CD4-positive, alpha-beta memory T cell (primary cell): Measurements from ENCODE around the gene PCDHB12. TPM values are rescaled to one million over a fixed set of nuclear protein-coding genes. Genes with fewer than 3 reads are reported as not detected.
"Not testable (repeated sequence)": the region's sequence is repeated elsewhere in the genome, so short reads cannot be mapped to it uniquely, and the experiment has no call there.

Experiments used
- CTCF ChIA-PET: fragments of 350-600 bp; sonication (Branson Sonifier 250); formaldehyde crosslinking; loops from one replicate; lab custom pipeline; 2021; ENCODE audit warnings: inconsistent platforms; ENCODE audit not compliant: partially characterized antibody; lab: Charles Lee
- POLR2A ChIA-PET: fragments of 350-600 bp; sonication (Branson Sonifier 250); formaldehyde crosslinking; loops from one replicate; lab custom pipeline; 2021; ENCODE audit not compliant: partially characterized antibody; lab: Charles Lee
- DNase-seq, 5 donors: peaks; one replicate each; pipeline versions ENCODE4 v3.0.0 to v3.0.0-alpha.2; 2020 to 2022; ENCODE audit warnings: mixed read lengths in 1 of 5
- H3K27ac ChIP-seq: one replicate; pipeline ENCODE4 v1.7.0; 2013; ENCODE audit warnings: low read depth, low read length
- H3K27me3 ChIP-seq: 2 replicates; pipeline ENCODE4 v1.7.0; 2013; ENCODE audit warnings: mild to moderate bottlenecking, low read length, moderate library complexity; ENCODE audit not compliant: insufficient read depth
- H3K36me3 ChIP-seq: 2 replicates; pipeline ENCODE4 v1.7.0; 2013; ENCODE audit warnings: mild to moderate bottlenecking, low read length, moderate library complexity; ENCODE audit not compliant: insufficient read depth
- H3K4me1 ChIP-seq: 2 replicates; pipeline ENCODE4 v1.7.0; 2013; ENCODE audit warnings: mild to moderate bottlenecking, low read length, moderate library complexity; ENCODE audit not compliant: insufficient read depth
- H3K4me3 ChIP-seq, 2 donors: one replicate each; pipeline ENCODE4 v1.7.0; 2013; ENCODE audit warnings: low read length in 2 of 2, mild to moderate bottlenecking in 1 of 2
- H3K9me3 ChIP-seq, 2 donors: one replicate each; pipeline ENCODE4 v1.7.0; 2013; ENCODE audit warnings: low read length in 2 of 2, control low read depth in 1 of 2; ENCODE audit not compliant: control insufficient read depth in 1 of 2
- H3K27ac Mint-ChIP-seq, 7 donors: one replicate each; pipeline ENCODE4 v1.8.0; 2020 to 2021; ENCODE audit warnings: mixed read lengths in 7 of 7, mild to moderate bottlenecking in 6 of 7, inconsistent platforms in 3 of 7, moderate library complexity in 3 of 7
- H3K27me3 Mint-ChIP-seq, 2 donors: one replicate each; pipeline ENCODE4 v1.8.0; 2020 to 2021; ENCODE audit warnings: mixed read lengths in 2 of 2
- H3K36me3 Mint-ChIP-seq, 2 donors: one replicate each; pipeline ENCODE4 v1.8.0; 2020 to 2021; ENCODE audit warnings: mixed read lengths in 2 of 2, inconsistent platforms in 1 of 2, mild to moderate bottlenecking in 1 of 2
- H3K4me1 Mint-ChIP-seq, 4 donors: one replicate each; pipeline ENCODE4 v1.8.0; 2020 to 2021; ENCODE audit warnings: mixed read lengths in 4 of 4, mild to moderate bottlenecking in 1 of 4
- H3K4me3 Mint-ChIP-seq, 8 donors: one replicate each; pipeline ENCODE4 v1.8.0; 2020 to 2021; ENCODE audit warnings: mixed read lengths in 8 of 8, mild to moderate bottlenecking in 7 of 8, moderate library complexity in 6 of 8, inconsistent platforms in 3 of 8
- H3K9me3 Mint-ChIP-seq, 8 donors: one replicate each; pipeline ENCODE4 v1.8.0; 2020 to 2021; ENCODE audit warnings: mixed read lengths in 8 of 8, mild to moderate bottlenecking in 5 of 8, inconsistent platforms in 3 of 8, moderate library complexity in 1 of 8
- intact Hi-C: fragments of 100-400 bp; cut with micrococcal nuclease; formaldehyde crosslinking; loops from one replicate; pipeline ENCODE4 v1.15.1; 2023
- polyA plus RNA-seq, 2 donors: library from polyadenylated mRNA; unstranded; fragments of 300-500 nt; fragmentation: Illumina TruSeq; gene quantifications; one replicate each; pipeline ENCODE4 v1.2.3, GENCODE V29; 2021
- total RNA-seq, 2 experiments: library from RNA; stranded (reverse); gene quantifications; one replicate each; pipeline ENCODE4 v1.2.3, GENCODE V29; 2021

PCDHB12 gene
- total RNA-seq, result not detected
- not detected for polyA plus RNA-seq

- peaks cover 0 to 23% (median 16%) of the 10 kb centered on the region in 8 donors for H3K9me3 Mint-ChIP-seq
- no peaks in the 10 kb centered on the region for H3K36me3 Mint-ChIP-seq
- Histone ChIP-seq H3K27ac (no peak within 1 kb of the TSS), H3K4me3 (no peak within 1 kb of the TSS), H3K9me3 (no peaks in the 10 kb centered on the region), H3K27me3 (peaks cover 13% of the 10 kb centered on the region), H3K36me3 (no peaks in the 10 kb centered on the region), H3K4me1 (no peaks in the 10 kb centered on the region)
- DNase-seq, result no peak
- intact Hi-C loops, result no loop called here
- peaks cover 31% of the 10 kb centered on the region in 2 donors for H3K27me3 Mint-ChIP-seq
- ChIA-PET POLR2A (no interaction called here), CTCF (interaction anchor here (1.0 kb wide), 1 partner anchor 10 kb away, joined by 3 read pairs; no protein-coding TSS in a partner anchor)
- peak within 1 kb of the TSS in 1 of 7 donors; percentile 73 for H3K27ac Mint-ChIP-seq
- peak within 1 kb of the TSS in 2 of 8 donors; percentile 29 to 43 for H3K4me3 Mint-ChIP-seq
- H3K4me1 Mint-ChIP-seq, result peaks cover 0 to under 1% (median under 1%) of the 10 kb centered on the region in 4 donors
These were observed at the start of gene PCDHB12 for GRCh38 chr5:141208478-141208877. Gene PCDHB12 (plus strand): TSS chr5:141208719. CDS start chr5:141208908, 189 bp downstream.

GRCh38 chr5:141172381-141173204, 35.9 kb upstream of the PCDHB12 start, which contains the start of gene PCDHB7:
Gene PCDHB7 (plus strand): TSS chr5:141172644. CDS start chr5:141172836, 192 bp downstream.
- Histone ChIP-seq H3K4me3 (no peak within 1 kb of the TSS), H3K27me3 (no peaks in the 10 kb centered on the region), H3K9me3 (no peaks in the 10 kb centered on the region), H3K36me3 (no peaks in the 10 kb centered on the region), H3K4me1 (no peaks in the 10 kb centered on the region), H3K27ac (no peak within 1 kb of the TSS)
- ChIA-PET POLR2A (no interaction called here), CTCF (no interaction called here)
- Mint-ChIP-seq H3K36me3 (peaks cover 0 to 4% of the 10 kb centered on the region in 2 donors), H3K4me1 (peaks cover 0 to 10% (median 3%) of the 10 kb centered on the region in 4 donors), H3K27ac (no peak within 1 kb of the TSS), H3K4me3 (peak within 1 kb of the TSS in 3 of 8 donors; percentile 14 to 35 (median 16)), H3K27me3 (peaks cover 24 to 33% of the 10 kb centered on the region in 2 donors), H3K9me3 (peaks cover 0 to 33% (median 13%) of the 10 kb centered on the region in 8 donors)
- intact Hi-C loops, result loop anchor here (1.0 kb wide), 1 partner anchor 392 kb away; no protein-coding TSS in a partner anchor
- DNase-seq, result peak in 2 of 5 donors; percentile 6 to 23

GRCh38 chr5:141174291-141175104, 34.0 kb upstream of the PCDHB12 start:
- H3K27ac ChIP-seq, H3K4me1 ChIP-seq, H3K9me3 ChIP-seq, DNase-seq, H3K4me3 ChIP-seq, H3K36me3 Mint-ChIP-seq, H3K27ac Mint-ChIP-seq, H3K4me3 Mint-ChIP-seq, H3K27me3 ChIP-seq, H3K36me3 ChIP-seq, CTCF ChIA-PET, POLR2A ChIA-PET, intact Hi-C loops: not testable (repeated sequence)
- H3K9me3 Mint-ChIP-seq, result peaks cover 0 to 28% (median 13%) of the 10 kb centered on the region in 8 donors
- H3K27me3 Mint-ChIP-seq, result peaks cover 18 to 22% of the 10 kb centered on the region in 2 donors
- peaks cover 0 to 10% (median 3%) of the 10 kb centered on the region in 4 donors for H3K4me1 Mint-ChIP-seq

GRCh38 chr5:141175933-141176332, 32.6 kb upstream of the PCDHB12 start:
- Histone ChIP-seq H3K9me3 (no peaks in the 10 kb centered on the region), H3K36me3 (no peaks in the 10 kb centered on the region), H3K27ac (no peak overlapping the region), H3K4me1 (no peaks in the 10 kb centered on the region), H3K27me3 (no peaks in the 10 kb centered on the region), H3K4me3 (no peak overlapping the region)
- peaks cover 0 to 10% (median 3%) of the 10 kb centered on the region in 4 donors for H3K4me1 Mint-ChIP-seq
- H3K27me3 Mint-ChIP-seq, result peaks cover 16 to 21% of the 10 kb centered on the region in 2 donors
- ChIA-PET POLR2A (no interaction called here), CTCF (no interaction called here)
- no peak overlapping the region for H3K27ac Mint-ChIP-seq
- DNase-seq, result no peak
- H3K9me3 Mint-ChIP-seq, result peaks cover 0 to 27% (median 15%) of the 10 kb centered on the region in 8 donors
- intact Hi-C loops, result no loop called here
- peaks cover 0 to 4% of the 10 kb centered on the region in 2 donors for H3K36me3 Mint-ChIP-seq
- no peak overlapping the region for H3K4me3 Mint-ChIP-seq

- CTCF ChIA-PET, H3K4me3 ChIP-seq, H3K9me3 ChIP-seq, H3K4me3 Mint-ChIP-seq, H3K36me3 Mint-ChIP-seq, H3K27me3 ChIP-seq, H3K27ac ChIP-seq, intact Hi-C loops, H3K36me3 ChIP-seq, POLR2A ChIA-PET, H3K27ac Mint-ChIP-seq, H3K4me1 ChIP-seq: not testable (repeated sequence)
- DNase-seq, result peak in 1 of 5 donors; percentile 2
- H3K27me3 Mint-ChIP-seq, result peaks cover 18 to 27% of the 10 kb centered on the region in 2 donors
- H3K9me3 Mint-ChIP-seq, result peaks cover 0 to 34% (median 15%) of the 10 kb centered on the region in 8 donors
- peaks cover 0 to 11% (median 0%) of the 10 kb centered on the region in 4 donors for H3K4me1 Mint-ChIP-seq
These were observed 30.8 kb upstream of the PCDHB12 start, which contains the start of gene PCDHB8 for GRCh38 chr5:141177577-141178191. Gene PCDHB8 (plus strand): TSS chr5:141177790. CDS start chr5:141178035, 245 bp downstream.

DNA sequence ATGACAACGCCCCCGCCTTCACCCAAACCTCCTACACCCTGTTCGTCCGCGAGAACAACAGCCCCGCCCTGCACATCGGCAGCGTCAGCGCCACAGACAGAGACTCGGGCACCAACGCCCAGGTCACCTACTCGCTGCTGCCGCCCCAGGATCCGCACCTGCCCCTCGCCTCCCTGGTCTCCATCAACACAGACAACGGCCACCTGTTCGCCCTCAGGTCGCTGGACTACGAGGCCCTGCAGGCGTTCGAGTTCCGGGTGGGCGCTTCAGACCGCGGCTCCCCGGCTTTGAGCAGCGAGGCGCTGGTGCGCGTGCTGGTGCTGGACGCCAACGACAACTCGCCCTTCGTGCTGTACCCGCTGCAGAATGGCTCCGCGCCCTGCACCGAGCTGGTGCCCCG, 29.1 kb upstream of the PCDHB12 start:
- DNase-seq, CTCF ChIA-PET, H3K9me3 ChIP-seq, H3K4me1 ChIP-seq, H3K4me3 ChIP-seq, H3K27ac Mint-ChIP-seq, H3K4me3 Mint-ChIP-seq, H3K36me3 ChIP-seq, H3K27me3 ChIP-seq, intact Hi-C loops, H3K27ac ChIP-seq, H3K36me3 Mint-ChIP-seq, H3K4me1 Mint-ChIP-seq, POLR2A ChIA-PET: not testable (repeated sequence)
- Mint-ChIP-seq H3K27me3 (peaks cover 16 to 18% of the 10 kb centered on the region in 2 donors), H3K9me3 (peaks cover 0 to 31% (median 18%) of the 10 kb centered on the region in 8 donors)
